OCI-LY1 (cell line): ENCODE measurements around the gene MTF2.

Source experiments
- H2AFZ ChIP-seq: fragments of 200-600 bp; sonication (generic), shearing (Covaris generic); 2 replicates; pipeline ENCODE4 v1.6.0; 2014; ENCODE audit warnings: antibody characterized with exemption, mild to moderate bottlenecking, low read length
- H3F3A ChIP-seq: fragments of 200-600 bp; sonication (generic), shearing (Covaris generic); 2 replicates; pipeline ENCODE4 v1.6.0; 2014; ENCODE audit warnings: mild to moderate bottlenecking, antibody characterized with exemption, low read length, moderate library complexity; ENCODE audit not compliant: insufficient read depth
- H3K27ac ChIP-seq: fragments of 200-600 bp; sonication (generic); 2 replicates; pipeline ENCODE4 v1.5.1; 2014; ENCODE audit warnings: low read length, mixed run types, mild to moderate bottlenecking, low read depth; ENCODE audit not compliant: poor library complexity, severe bottlenecking
- H3K27me3 ChIP-seq: fragments of 200-600 bp; sonication (generic); 2 replicates; pipeline ENCODE4 v1.6.0; 2014; ENCODE audit warnings: antibody characterized with exemption, mild to moderate bottlenecking, low read length, moderate library complexity; ENCODE audit not compliant: insufficient read depth
- H3K36me3 ChIP-seq: fragments of 200-600 bp; sonication (generic); 2 replicates; pipeline ENCODE4 v1.6.1; 2014; ENCODE audit warnings: mild to moderate bottlenecking, antibody characterized with exemption, low read length, moderate library complexity, mixed read lengths; ENCODE audit not compliant: insufficient read depth
- H3K4me1 ChIP-seq: fragments of 200-600 bp; sonication (generic); 2 replicates; pipeline ENCODE4 v1.5.1; 2014; ENCODE audit warnings: mild to moderate bottlenecking, low read length, moderate library complexity; ENCODE audit not compliant: insufficient read depth, severe bottlenecking
- H3K4me2 ChIP-seq: fragments of 200-600 bp; sonication (generic), shearing (Covaris generic); 2 replicates; pipeline ENCODE4 v1.6.1; 2014; ENCODE audit warnings: low read length
- H3K4me3 ChIP-seq: fragments of 200-600 bp; sonication (generic); 2 replicates; pipeline ENCODE4 v1.5.1; 2014; ENCODE audit warnings: low read length, low read depth, mild to moderate bottlenecking, mixed read lengths; ENCODE audit not compliant: poor library complexity, severe bottlenecking
- H3K79me2 ChIP-seq: fragments of 200-600 bp; shearing (Covaris generic); 2 replicates; pipeline ENCODE4 v1.6.1; 2016; ENCODE audit warnings: mixed run types, low read length, mixed read lengths; ENCODE audit not compliant: insufficient read depth
- H3K9ac ChIP-seq: fragments of 200-600 bp; sonication (generic), shearing (Covaris generic); 2 replicates; pipeline ENCODE4 v1.6.1; 2014; ENCODE audit warnings: mild to moderate bottlenecking, low read length, mixed read lengths
- H3K9me2 ChIP-seq: fragments of 200-600 bp; sonication (generic), shearing (Covaris generic); 2 replicates; pipeline ENCODE4 v1.6.1; 2014; ENCODE audit warnings: low read depth, mild to moderate bottlenecking, low read length, mixed read lengths
- H3K9me3 ChIP-seq: fragments of 200-600 bp; shearing (Covaris generic); 2 replicates; pipeline ENCODE4 v1.6.1; 2014; ENCODE audit warnings: low read length, mixed read lengths
- H4K20me1 ChIP-seq: fragments of 200-600 bp; sonication (generic), shearing (Covaris generic); 2 replicates; pipeline ENCODE4 v1.6.0; 2016; ENCODE audit warnings: mild to moderate bottlenecking, low read length; ENCODE audit not compliant: insufficient read depth
- EZH2 ChIP-seq: fragments of 200-600 bp; sonication (generic), shearing (Covaris generic); IDR thresholded peaks from 2 replicates; pipeline ENCODE4 v1.8.0; 2017; ENCODE audit warnings: borderline replicate concordance, mixed run types, mild to moderate bottlenecking, antibody characterized with exemption, low read length, moderate library complexity, mixed read lengths
- TF ChIP-seq, protein P1 (sequence below): fragments of 200-600 bp; sonication (generic), shearing (Covaris generic); IDR thresholded peaks from 2 replicates; pipeline ENCODE4 v1.5.1; 2017; ENCODE audit warnings: mild to moderate bottlenecking, antibody characterized with exemption, low read length, moderate library complexity, mixed read lengths

MTF2 gene

DNA sequence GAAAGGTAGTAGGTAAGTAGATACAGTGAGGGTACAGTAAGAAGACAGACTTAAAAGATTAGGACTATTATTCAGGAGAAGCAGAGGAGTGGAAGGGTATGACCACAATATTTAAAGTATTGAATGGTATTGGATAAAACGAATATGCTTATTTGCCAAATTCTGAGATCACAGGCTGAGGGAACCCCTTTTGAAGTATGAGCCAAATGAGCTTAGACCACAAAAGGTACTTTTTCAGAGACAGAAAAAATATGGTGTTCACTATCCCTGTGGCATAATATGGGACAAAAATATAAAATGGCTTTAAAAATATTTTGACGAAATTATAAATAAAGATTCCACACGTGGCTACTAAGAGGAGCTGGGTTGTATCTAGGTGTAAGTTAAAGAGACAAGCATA is 880 bp upstream of the MTF2 start:
- H3K4me3 ChIP-seq, result peak overlapping the region; percentile 86
- H3K36me3 ChIP-seq, result peaks cover 27% of the 10 kb centered on the region
- peaks cover 37% of the 10 kb centered on the region for H3K4me1 ChIP-seq
- peak overlapping the region; percentile 89 for H3K27ac ChIP-seq
- H3K27me3 ChIP-seq, result no peaks in the 10 kb centered on the region
- H3K9me2 ChIP-seq, result no peaks in the 10 kb centered on the region
- peaks cover 41% of the 10 kb centered on the region for H3K79me2 ChIP-seq
- TF ChIP-seq EZH2, result no peak
- TF ChIP-seq, protein P1, sequence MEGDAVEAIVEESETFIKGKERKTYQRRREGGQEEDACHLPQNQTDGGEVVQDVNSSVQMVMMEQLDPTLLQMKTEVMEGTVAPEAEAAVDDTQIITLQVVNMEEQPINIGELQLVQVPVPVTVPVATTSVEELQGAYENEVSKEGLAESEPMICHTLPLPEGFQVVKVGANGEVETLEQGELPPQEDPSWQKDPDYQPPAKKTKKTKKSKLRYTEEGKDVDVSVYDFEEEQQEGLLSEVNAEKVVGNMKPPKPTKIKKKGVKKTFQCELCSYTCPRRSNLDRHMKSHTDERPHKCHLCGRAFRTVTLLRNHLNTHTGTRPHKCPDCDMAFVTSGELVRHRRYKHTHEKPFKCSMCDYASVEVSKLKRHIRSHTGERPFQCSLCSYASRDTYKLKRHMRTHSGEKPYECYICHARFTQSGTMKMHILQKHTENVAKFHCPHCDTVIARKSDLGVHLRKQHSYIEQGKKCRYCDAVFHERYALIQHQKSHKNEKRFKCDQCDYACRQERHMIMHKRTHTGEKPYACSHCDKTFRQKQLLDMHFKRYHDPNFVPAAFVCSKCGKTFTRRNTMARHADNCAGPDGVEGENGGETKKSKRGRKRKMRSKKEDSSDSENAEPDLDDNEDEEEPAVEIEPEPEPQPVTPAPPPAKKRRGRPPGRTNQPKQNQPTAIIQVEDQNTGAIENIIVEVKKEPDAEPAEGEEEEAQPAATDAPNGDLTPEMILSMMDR, result no peak
- no peak overlapping the region for H2AFZ ChIP-seq
- H3K4me2 ChIP-seq, result peak overlapping the region; percentile 87
- H3K9me3 ChIP-seq, result peaks cover 9% of the 10 kb centered on the region
- H4K20me1 ChIP-seq, result no peaks in the 10 kb centered on the region; the same call in 1 of the 2 replicates
- peak overlapping the region; percentile 96 for H3K9ac ChIP-seq
- H3F3A ChIP-seq, result no peaks in the 10 kb centered on the region

DNA sequence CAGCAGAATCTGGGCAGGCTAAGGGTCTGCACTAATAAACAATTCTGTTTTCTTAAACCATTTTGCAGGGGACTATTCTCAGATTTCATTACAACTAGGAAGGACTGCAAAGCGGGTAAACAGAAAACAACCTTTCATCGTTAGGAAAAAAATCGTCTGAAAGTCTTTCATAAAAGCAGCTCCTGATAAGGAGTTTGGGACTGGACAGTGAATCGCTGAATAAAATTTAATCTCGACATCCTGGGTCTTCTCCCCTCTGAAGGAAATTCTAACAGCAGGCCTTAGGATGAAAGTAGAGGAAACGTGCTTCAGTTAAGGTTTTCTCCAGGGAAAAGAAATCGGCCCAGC is 471 bp upstream of the MTF2 start:
- Histone ChIP-seq H3K79me2 (peaks cover 45% of the 10 kb centered on the region), H3K9me3 (peaks cover 13% of the 10 kb centered on the region), H3K27me3 (no peaks in the 10 kb centered on the region), H3K9me2 (no peaks in the 10 kb centered on the region), H3K9ac (peak overlapping the region; percentile 96), H3K4me2 (peak overlapping the region; percentile 87), H3K4me3 (peak overlapping the region; percentile 86), H2AFZ (no peak overlapping the region), H3F3A (no peaks in the 10 kb centered on the region), H3K36me3 (peaks cover 31% of the 10 kb centered on the region), H3K4me1 (peaks cover 37% of the 10 kb centered on the region), H4K20me1 (no peaks in the 10 kb centered on the region; the same call in 1 of the 2 replicates), H3K27ac (peak overlapping the region; percentile 89)
- TF ChIP-seq, protein P1, result no peak
- TF ChIP-seq EZH2, result no peak

DNA sequence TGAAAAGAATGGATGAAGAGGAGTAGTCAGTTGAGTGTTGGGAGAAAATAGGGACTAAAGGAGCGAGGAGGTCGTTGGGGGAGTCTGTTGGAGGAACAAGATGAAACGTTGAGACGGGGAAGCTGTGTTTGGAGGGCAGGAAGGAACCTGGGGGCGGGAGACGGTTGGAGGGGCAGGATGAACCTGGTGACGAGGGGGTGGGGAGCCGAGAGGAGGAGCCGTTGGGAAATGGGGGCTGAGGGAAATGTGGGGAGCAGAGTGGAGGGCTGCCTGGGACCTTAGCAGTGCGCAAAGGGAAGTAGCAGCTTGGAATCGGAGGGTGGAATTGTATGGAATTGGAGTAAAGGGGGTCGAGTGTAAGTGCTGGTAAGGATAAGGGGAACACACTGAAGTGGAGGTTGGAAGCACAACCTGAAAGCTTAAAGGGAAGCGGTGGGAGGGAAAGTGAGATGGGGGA is 630 bp downstream of the MTF2 start:
- Histone ChIP-seq H3K4me3 (peak overlapping the region; percentile 86), H3F3A (no peaks in the 10 kb centered on the region), H3K4me2 (peak overlapping the region; percentile 87), H3K9me2 (no peaks in the 10 kb centered on the region), H2AFZ (no peak overlapping the region), H3K79me2 (peaks cover 56% of the 10 kb centered on the region), H3K9ac (peak overlapping the region; percentile 96), H3K36me3 (peaks cover 42% of the 10 kb centered on the region), H3K27ac (peak overlapping the region; percentile 89), H3K27me3 (no peaks in the 10 kb centered on the region), H4K20me1 (no peaks in the 10 kb centered on the region; the same call in 1 of the 2 replicates), H3K4me1 (peaks cover 37% of the 10 kb centered on the region), H3K9me3 (peaks cover 19% of the 10 kb centered on the region)
- TF ChIP-seq, protein P1, result no peak
- TF ChIP-seq EZH2, result no peak
